BJ (cell line): ENCODE results near the gene ZCCHC24. TPM values are rescaled to one million over a fixed set of nuclear protein-coding genes. Genes with fewer than 3 reads are reported as not detected.

Experiments
- CTCF ChIA-PET: fragments of 350-600 bp; formaldehyde crosslinking; extraction: SDS; loops from one replicate; lab custom pipeline; 2021; ENCODE audit warnings: antibody characterized with exemption, inconsistent platforms; lab: Yijun Ruan, JAX
- POLR2A ChIA-PET: fragments of 300-600 bp; sonication (Branson Sonifier 250); formaldehyde crosslinking; extraction: SDS; loops from one replicate; lab custom pipeline; 2021; ENCODE audit warnings: antibody characterized with exemption; lab: Charles Lee
- DNase-seq: peaks from one replicate; pipeline ENCODE4 v3.0.0-alpha.2; 2011; ENCODE audit warnings: low read depth
- H3K27me3 ChIP-seq: 2 replicates; pipeline ENCODE4 v1.6.0; 2011; ENCODE audit warnings: low read length; ENCODE audit not compliant: control insufficient read depth, insufficient read depth
- H3K36me3 ChIP-seq: 2 replicates; pipeline ENCODE4 v1.5.1; 2011; ENCODE audit warnings: low read length; ENCODE audit not compliant: control insufficient read depth, insufficient read depth
- H3K4me3 ChIP-seq: 2 replicates; pipeline ENCODE4 v1.5.1; 2011; ENCODE audit warnings: low read depth, mild to moderate bottlenecking, control low read depth, low read length
- polyA plus RNA-seq: library from polyadenylated mRNA; depleted of rRNA; stranded (reverse); fragments of >200 nt; gene quantifications from 2 replicates; pipeline ENCODE4 v1.2.3, GENCODE V29; 2011
- TF ChIP-seq, protein P1 (sequence below): IDR thresholded peaks from 2 replicates; pipeline ENCODE4 v1.5.1; 2011; ENCODE audit warnings: low read depth, mild to moderate bottlenecking, control low read depth, inconsistent platforms, low read length, moderate library complexity; ENCODE audit not compliant: insufficient read depth

Gene ZCCHC24
- polyA plus RNA-seq, 1 experiment, result 49.1 TPM

DNA sequence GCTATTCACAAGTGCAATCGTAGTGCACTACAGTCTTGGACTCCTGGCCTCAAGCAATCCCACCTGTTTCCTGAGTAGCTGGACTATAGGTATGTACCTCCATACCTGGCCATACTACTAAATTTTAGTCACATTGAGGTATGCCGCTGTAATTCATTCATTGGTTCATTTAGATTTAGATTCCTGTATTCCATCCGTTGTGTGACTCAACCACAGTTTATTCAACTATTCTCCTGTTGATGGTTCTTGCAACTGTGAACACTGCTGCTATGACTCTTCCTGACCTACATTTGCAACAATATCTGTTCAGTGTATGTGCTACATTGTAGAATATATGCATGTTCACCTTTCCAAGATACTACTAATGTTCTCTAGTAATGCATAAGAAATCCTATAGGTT, 8.0 kb upstream of the ZCCHC24 start:
- H3K36me3 ChIP-seq, result no peaks in the 10 kb centered on the region
- no peaks in the 10 kb centered on the region for H3K27me3 ChIP-seq
- ChIA-PET CTCF (interaction anchor here (2.8 to 3.2 kb wide), 2 partner anchors 15 to 79 kb away, joined by 14 to 27 read pairs; no protein-coding TSS in a partner anchor), POLR2A (no interaction called here)
- TF ChIP-seq, protein P1, sequence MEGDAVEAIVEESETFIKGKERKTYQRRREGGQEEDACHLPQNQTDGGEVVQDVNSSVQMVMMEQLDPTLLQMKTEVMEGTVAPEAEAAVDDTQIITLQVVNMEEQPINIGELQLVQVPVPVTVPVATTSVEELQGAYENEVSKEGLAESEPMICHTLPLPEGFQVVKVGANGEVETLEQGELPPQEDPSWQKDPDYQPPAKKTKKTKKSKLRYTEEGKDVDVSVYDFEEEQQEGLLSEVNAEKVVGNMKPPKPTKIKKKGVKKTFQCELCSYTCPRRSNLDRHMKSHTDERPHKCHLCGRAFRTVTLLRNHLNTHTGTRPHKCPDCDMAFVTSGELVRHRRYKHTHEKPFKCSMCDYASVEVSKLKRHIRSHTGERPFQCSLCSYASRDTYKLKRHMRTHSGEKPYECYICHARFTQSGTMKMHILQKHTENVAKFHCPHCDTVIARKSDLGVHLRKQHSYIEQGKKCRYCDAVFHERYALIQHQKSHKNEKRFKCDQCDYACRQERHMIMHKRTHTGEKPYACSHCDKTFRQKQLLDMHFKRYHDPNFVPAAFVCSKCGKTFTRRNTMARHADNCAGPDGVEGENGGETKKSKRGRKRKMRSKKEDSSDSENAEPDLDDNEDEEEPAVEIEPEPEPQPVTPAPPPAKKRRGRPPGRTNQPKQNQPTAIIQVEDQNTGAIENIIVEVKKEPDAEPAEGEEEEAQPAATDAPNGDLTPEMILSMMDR, result no peak
- DNase-seq, result no peak
- H3K4me3 ChIP-seq, result no peak overlapping the region

DNA sequence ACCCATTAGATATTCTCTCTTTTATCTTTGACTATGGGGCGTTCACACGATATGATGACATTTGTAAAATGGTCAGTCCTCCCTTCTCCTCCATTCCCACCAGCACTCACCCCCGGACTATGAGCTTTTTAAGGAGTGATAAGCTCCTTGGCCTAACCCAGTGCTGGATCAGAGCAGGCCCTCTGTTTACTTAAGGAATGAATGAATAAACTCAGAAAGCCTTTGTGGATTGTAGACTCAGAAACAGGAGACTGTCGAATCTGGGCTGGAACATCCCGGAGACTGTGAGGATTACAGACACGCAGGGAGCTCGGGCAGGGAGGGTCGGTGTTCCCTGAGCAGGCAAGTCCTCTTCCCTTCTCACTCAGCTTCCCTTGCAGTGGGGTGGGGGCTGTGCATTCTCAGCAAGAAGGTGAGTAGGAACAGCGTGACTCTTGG, 6.8 kb upstream of the ZCCHC24 start:
- Histone ChIP-seq H3K36me3 (no peaks in the 10 kb centered on the region), H3K27me3 (no peaks in the 10 kb centered on the region), H3K4me3 (no peak overlapping the region)
- CTCF ChIA-PET, result interaction anchor here (0.8 kb wide), 1 partner anchor 14 kb away, joined by 4 read pairs; no protein-coding TSS in a partner anchor
- no peak for DNase-seq
- TF ChIP-seq, protein P1, result no peak
- POLR2A ChIA-PET, result no interaction called here

DNA sequence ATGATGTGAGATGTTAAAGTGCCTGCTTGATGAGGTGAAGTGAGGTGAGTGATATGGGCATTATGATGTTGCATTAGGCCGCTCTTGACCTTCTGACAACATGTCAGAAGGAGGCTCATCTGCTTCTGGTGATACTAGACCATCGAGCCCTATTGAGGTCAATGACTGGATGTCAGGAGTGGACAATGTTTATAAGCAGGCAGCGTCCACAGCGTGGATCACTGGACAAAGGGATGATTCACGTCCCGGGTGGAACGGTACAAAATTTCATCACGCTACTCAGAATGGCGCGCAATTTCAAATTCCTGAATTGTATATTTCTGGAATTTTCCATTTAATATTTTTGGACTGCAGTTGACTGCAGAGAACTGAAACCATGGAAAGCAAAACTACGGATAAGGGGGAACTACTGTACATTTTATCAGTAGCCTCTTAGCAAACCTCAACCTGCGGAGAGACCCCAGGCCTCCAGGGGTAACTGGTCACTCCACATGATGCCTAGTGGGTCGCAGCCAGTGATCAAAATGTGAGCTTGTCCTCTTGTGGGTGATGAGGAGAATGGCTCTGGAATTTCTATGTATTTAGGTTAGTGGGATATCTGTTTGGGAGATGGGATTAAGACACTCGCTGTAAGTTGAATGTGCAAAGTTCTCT, 5.7 kb upstream of the ZCCHC24 start:
- TF ChIP-seq, protein P1, result no peak
- DNase-seq, result no peak
- POLR2A ChIA-PET, result no interaction called here
- no peaks in the 10 kb centered on the region for H3K27me3 ChIP-seq
- H3K36me3 ChIP-seq, result no peaks in the 10 kb centered on the region
- CTCF ChIA-PET, result no interaction called here
- H3K4me3 ChIP-seq, result no peak overlapping the region

DNA sequence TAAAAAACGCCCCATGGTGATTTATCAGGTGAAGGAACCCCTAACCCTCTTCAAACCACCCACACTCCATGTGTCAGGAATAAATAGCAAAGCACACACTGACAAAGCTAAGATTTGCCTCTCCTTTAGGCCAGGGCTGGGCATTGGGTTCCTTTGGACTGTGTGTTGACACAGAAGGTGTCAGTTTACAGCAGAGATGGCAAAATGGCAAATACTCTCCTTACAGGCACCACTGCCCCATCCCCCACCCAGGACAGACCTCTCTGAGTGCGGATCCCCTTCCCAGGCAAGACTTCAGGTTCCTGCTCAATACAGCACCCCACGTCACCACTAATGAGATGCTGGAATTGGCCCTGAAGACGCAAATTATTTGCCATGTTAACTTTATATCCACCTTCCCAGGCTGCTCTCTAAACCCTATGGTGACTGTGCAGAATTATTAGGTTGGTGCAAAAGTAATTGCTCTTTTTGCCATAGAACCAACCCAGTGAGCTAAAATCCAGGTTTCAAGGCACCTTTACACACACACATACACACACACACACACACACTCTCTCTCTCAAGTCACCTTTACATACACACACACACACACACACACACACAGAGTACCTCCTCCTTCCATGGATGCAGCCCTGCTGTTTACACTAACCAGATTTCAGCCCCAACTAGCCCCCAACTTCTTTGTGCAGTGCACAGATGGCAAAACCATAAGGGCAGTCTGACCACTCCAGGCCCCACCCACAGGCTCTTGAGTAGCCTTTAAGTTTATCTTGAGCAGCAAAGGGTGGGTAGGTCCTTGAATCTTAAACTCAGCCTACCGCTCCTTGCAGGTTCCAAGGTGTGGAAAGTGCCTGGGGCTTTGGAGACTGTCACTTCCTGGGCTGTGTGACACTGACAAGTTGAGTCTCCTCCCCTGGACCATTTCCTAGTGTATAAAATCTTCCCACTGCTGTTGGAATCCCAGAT, 4.0 kb upstream of the ZCCHC24 start:
- POLR2A ChIA-PET, result no interaction called here
- H3K27me3 ChIP-seq, result no peaks in the 10 kb centered on the region
- CTCF ChIA-PET, result no interaction called here
- no peak overlapping the region for H3K4me3 ChIP-seq
- TF ChIP-seq, protein P1, result no peak
- DNase-seq, result no peak
- H3K36me3 ChIP-seq, result no peaks in the 10 kb centered on the region

GRCh38 chr10:79448732-79449049, 3.3 kb upstream of the ZCCHC24 start:
- ChIA-PET POLR2A (no interaction called here), CTCF (no interaction called here)
- no peak for DNase-seq
- TF ChIP-seq, protein P1, result no peak
- no peaks in the 10 kb centered on the region for H3K36me3 ChIP-seq
- H3K27me3 ChIP-seq, result no peaks in the 10 kb centered on the region
- no peak overlapping the region for H3K4me3 ChIP-seq
